CD1c-positive myeloid dendritic cell (primary cell): ENCODE results near the gene PLSCR3.

ENCODE experiments used
- DNase-seq: peaks from one replicate; pipeline ENCODE4 v3.0.0-alpha.2; 2016; ENCODE audit errors: extremely low spot score

The PLSCR3 gene

GRCh38 chr17:7348478-7349242, 45.7 kb downstream of the PLSCR3 start:
- DNase-seq, result no peak

GRCh38 chr17:7347630-7348477, 46.5 kb downstream of the PLSCR3 start:
- DNase-seq, result no peak

- no peak for DNase-seq
Measured at GRCh38 chr17:7346761-7347614, 47.3 kb downstream of the PLSCR3 start.

GRCh38 chr17:7343250-7343649, 51.1 kb downstream of the PLSCR3 start:
- DNase-seq, result no peak

- no peak for DNase-seq
Measured at GRCh38 chr17:7341842-7342241, 52.5 kb downstream of the PLSCR3 start.

GRCh38 chr17:7340179-7340578, 54.1 kb downstream of the PLSCR3 start:
- peak; percentile 8 for DNase-seq
